Measurements from ENCODE around the gene PDCD6IP. TPM values are rescaled to one million over a fixed set of nuclear protein-coding genes. Genes with fewer than 3 reads are reported as not detected.

PDCD6IP gene, protein sequence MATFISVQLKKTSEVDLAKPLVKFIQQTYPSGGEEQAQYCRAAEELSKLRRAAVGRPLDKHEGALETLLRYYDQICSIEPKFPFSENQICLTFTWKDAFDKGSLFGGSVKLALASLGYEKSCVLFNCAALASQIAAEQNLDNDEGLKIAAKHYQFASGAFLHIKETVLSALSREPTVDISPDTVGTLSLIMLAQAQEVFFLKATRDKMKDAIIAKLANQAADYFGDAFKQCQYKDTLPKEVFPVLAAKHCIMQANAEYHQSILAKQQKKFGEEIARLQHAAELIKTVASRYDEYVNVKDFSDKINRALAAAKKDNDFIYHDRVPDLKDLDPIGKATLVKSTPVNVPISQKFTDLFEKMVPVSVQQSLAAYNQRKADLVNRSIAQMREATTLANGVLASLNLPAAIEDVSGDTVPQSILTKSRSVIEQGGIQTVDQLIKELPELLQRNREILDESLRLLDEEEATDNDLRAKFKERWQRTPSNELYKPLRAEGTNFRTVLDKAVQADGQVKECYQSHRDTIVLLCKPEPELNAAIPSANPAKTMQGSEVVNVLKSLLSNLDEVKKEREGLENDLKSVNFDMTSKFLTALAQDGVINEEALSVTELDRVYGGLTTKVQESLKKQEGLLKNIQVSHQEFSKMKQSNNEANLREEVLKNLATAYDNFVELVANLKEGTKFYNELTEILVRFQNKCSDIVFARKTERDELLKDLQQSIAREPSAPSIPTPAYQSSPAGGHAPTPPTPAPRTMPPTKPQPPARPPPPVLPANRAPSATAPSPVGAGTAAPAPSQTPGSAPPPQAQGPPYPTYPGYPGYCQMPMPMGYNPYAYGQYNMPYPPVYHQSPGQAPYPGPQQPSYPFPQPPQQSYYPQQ
- 180 and 214 TPM in 2 replicates for total RNA-seq (2014; rRNA removed; shearing (Covaris generic))
- 191 and 197 TPM in 2 replicates for polyA plus RNA-seq (2016; fragmentation: Nextera tagmentation; extraction: Ambion mirVana)

GRCh38 chr3:33798418-33799201 lies at the start of gene PDCD6IP:
Gene PDCD6IP, plus strand, starts transcription at chr3:33798630. Its CDS starts 99 bp downstream, at chr3:33798729.
- 1% methylated on average over 62 to 65 of the region's 69 CpGs for WGBS, 2 experiments (ENCODE audit: low coverage in 1 of 2, low lambda C conversion rate in 2 of 2, missing lambda C conversion rate in 2 of 2)
- Histone ChIP-seq H2AFZ (peak within 1 kb of the TSS; percentile 94), H3K4me1 (ENCODE audit: insufficient read depth) (peaks cover 37% of the 10 kb centered on the region), H3K27me3 (replicated peaks; ENCODE audit: insufficient read depth) (no peaks in the 10 kb centered on the region), H3K27ac (peak within 1 kb of the TSS; percentile 93), H3K79me2 (ENCODE audit: insufficient read depth) (peaks cover 79% of the 10 kb centered on the region), H3K4me2 (ENCODE audit: unreplicated experiment) (peak within 1 kb of the TSS; percentile 100), H3F3A (ENCODE audit: insufficient read depth) (0 out of 2 replicates have a peak, but pooled peaks cover 7% of the 10 kb centered on the region), H3K4me3 (peak within 1 kb of the TSS; percentile 80), H4K20me1 (ENCODE audit: insufficient read depth) (peaks cover 11% of the 10 kb centered on the region; the same call in 1 of the 2 replicates), H3K36me3 (ENCODE audit: low read depth) (peaks cover 9% of the 10 kb centered on the region; the same call in 1 of the 2 replicates), H3K9me2 (ENCODE audit: insufficient read depth) (no peaks in the 10 kb centered on the region), H3K9me3 (ENCODE audit: low read depth) (no peaks in the 10 kb centered on the region), H3K9ac (peak within 1 kb of the TSS; percentile 95)
- no peak for TF ChIP-seq EZH2 (IDR thresholded peaks at IDR 0.05; ENCODE audit: insufficient read depth, poor library complexity, severe bottlenecking)
- no peak for TF ChIP-seq EZH2phosphoT487 (IDR thresholded peaks at IDR 0.05; ENCODE audit: insufficient read depth, low read depth)
- DNase-seq = peak; percentile 96
- in situ Hi-C loops (cut with MboI) = loop anchor here (25.0 kb wide), 1 partner anchor 661 kb away; no protein-coding TSS in a partner anchor

- Histone ChIP-seq H3K9me2 (ENCODE audit: insufficient read depth) (no peaks in the 10 kb centered on the region), H2AFZ (no peak overlapping the region), H3K4me1 (ENCODE audit: insufficient read depth) (peaks cover 8% of the 10 kb centered on the region; the same call in 1 of the 2 replicates), H4K20me1 (ENCODE audit: insufficient read depth) (no peaks in the 10 kb centered on the region), H3K27ac (no peak overlapping the region), H3K9ac (no peak overlapping the region), H3K9me3 (ENCODE audit: low read depth) (no peaks in the 10 kb centered on the region), H3K4me2 (ENCODE audit: unreplicated experiment) (no peak overlapping the region), H3K36me3 (ENCODE audit: low read depth) (no peaks in the 10 kb centered on the region), H3K4me3 (no peak overlapping the region), H3K27me3 (replicated peaks; ENCODE audit: insufficient read depth) (no peaks in the 10 kb centered on the region), H3F3A (ENCODE audit: insufficient read depth) (peaks cover 5% of the 10 kb centered on the region; the same call in 1 of the 2 replicates), H3K79me2 (ENCODE audit: insufficient read depth) (no peaks in the 10 kb centered on the region)
- in situ Hi-C loops (cut with MboI) = no loop called here
- WGBS, 2 experiments (ENCODE audit: low coverage in 1 of 2, low lambda C conversion rate in 2 of 2, missing lambda C conversion rate in 2 of 2) = 48 to 51% methylated on average over 2 of the region's 2 CpGs
- no peak for TF ChIP-seq EZH2 (IDR thresholded peaks at IDR 0.05; ENCODE audit: insufficient read depth, poor library complexity, severe bottlenecking)
- no peak for TF ChIP-seq EZH2phosphoT487 (IDR thresholded peaks at IDR 0.05; ENCODE audit: insufficient read depth, low read depth)
- DNase-seq = peak; percentile 53
Observed at GRCh38 chr3:33749546-33750210, 48.8 kb upstream of the PDCD6IP start.

- H3K36me3 ChIP-seq (ENCODE audit: low read depth) = no peaks in the 10 kb centered on the region
- H3K9me2 ChIP-seq (ENCODE audit: insufficient read depth) = no peaks in the 10 kb centered on the region
- H3K4me3 ChIP-seq = no peak overlapping the region
- H3K4me1 ChIP-seq (ENCODE audit: insufficient read depth) = peaks cover 8% of the 10 kb centered on the region; the same call in 1 of the 2 replicates
- WGBS, 2 experiments (ENCODE audit: low coverage in 1 of 2, low lambda C conversion rate in 2 of 2, missing lambda C conversion rate in 2 of 2) = 87 to 90% methylated on average over 3 of the region's 3 CpGs
- H3K9ac ChIP-seq = no peak overlapping the region
- H3K27me3 ChIP-seq (replicated peaks; ENCODE audit: insufficient read depth) = no peaks in the 10 kb centered on the region
- H3K79me2 ChIP-seq (ENCODE audit: insufficient read depth) = no peaks in the 10 kb centered on the region
- no peaks in the 10 kb centered on the region for H3K9me3 ChIP-seq (ENCODE audit: low read depth)
- DNase-seq = no peak
- H3K27ac ChIP-seq = no peak overlapping the region
- in situ Hi-C loops (cut with MboI) = no loop called here
- no peaks in the 10 kb centered on the region for H4K20me1 ChIP-seq (ENCODE audit: insufficient read depth)
- H2AFZ ChIP-seq = no peak overlapping the region
- TF ChIP-seq EZH2phosphoT487 (IDR thresholded peaks at IDR 0.05; ENCODE audit: insufficient read depth, low read depth) = no peak
- TF ChIP-seq EZH2 (IDR thresholded peaks at IDR 0.05; ENCODE audit: insufficient read depth, poor library complexity, severe bottlenecking) = no peak
- peaks cover 5% of the 10 kb centered on the region; the same call in 1 of the 2 replicates for H3F3A ChIP-seq (ENCODE audit: insufficient read depth)
- no peak overlapping the region for H3K4me2 ChIP-seq (ENCODE audit: unreplicated experiment)
Observed at GRCh38 chr3:33750211-33750548, 48.2 kb upstream of the PDCD6IP start.

Measured in GM23248 (cell line).